ENCODE data around the gene UBD. TPM values are rescaled to one million over a fixed set of nuclear protein-coding genes. Genes with fewer than 3 reads are reported as not detected.

Gene UBD
- total RNA-seq, 1 donor from 2014 or later: not detected

DNA sequence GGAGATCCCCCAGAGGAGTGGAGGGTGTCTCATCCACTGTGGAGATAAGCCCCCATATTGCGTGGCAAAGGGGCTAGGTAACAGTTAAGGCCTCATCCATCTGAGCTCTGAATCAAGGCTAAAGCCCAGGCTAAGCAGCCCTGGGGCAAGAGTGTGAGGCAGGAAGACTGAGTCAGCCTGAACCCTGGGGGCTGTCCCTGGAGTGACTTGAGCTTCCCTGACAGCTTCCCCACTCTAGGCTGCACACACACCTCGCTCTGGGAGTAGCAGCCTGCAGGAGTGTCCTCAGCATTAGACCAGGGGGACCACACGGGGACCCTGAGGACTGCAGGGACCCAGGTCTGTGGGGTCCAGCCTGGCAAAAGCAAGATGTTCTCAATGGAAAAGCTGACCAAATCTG is 27.9 kb downstream of the UBD start:
- no peak overlapping the region for H3K4me3 Mint-ChIP-seq (ENCODE audit: unreplicated experiment)
- H3K36me3 Mint-ChIP-seq (ENCODE audit: low read depth): no peaks in the 10 kb centered on the region
- H3K4me1 Mint-ChIP-seq (ENCODE audit: low read depth): no peaks in the 10 kb centered on the region
- peak; percentile 39 for DNase-seq (ENCODE audit: low spot score)
- peaks cover 2% of the 10 kb centered on the region for H3K27me3 Mint-ChIP-seq (ENCODE audit: low read depth)
- TF ChIP-seq, protein P1, sequence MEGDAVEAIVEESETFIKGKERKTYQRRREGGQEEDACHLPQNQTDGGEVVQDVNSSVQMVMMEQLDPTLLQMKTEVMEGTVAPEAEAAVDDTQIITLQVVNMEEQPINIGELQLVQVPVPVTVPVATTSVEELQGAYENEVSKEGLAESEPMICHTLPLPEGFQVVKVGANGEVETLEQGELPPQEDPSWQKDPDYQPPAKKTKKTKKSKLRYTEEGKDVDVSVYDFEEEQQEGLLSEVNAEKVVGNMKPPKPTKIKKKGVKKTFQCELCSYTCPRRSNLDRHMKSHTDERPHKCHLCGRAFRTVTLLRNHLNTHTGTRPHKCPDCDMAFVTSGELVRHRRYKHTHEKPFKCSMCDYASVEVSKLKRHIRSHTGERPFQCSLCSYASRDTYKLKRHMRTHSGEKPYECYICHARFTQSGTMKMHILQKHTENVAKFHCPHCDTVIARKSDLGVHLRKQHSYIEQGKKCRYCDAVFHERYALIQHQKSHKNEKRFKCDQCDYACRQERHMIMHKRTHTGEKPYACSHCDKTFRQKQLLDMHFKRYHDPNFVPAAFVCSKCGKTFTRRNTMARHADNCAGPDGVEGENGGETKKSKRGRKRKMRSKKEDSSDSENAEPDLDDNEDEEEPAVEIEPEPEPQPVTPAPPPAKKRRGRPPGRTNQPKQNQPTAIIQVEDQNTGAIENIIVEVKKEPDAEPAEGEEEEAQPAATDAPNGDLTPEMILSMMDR (IDR thresholded peaks at IDR 0.05): no peak
- no peaks in the 10 kb centered on the region for H3K9me3 Mint-ChIP-seq (ENCODE audit: low read depth)
- H3K27ac Mint-ChIP-seq (ENCODE audit: unreplicated experiment): no peak overlapping the region

DNA sequence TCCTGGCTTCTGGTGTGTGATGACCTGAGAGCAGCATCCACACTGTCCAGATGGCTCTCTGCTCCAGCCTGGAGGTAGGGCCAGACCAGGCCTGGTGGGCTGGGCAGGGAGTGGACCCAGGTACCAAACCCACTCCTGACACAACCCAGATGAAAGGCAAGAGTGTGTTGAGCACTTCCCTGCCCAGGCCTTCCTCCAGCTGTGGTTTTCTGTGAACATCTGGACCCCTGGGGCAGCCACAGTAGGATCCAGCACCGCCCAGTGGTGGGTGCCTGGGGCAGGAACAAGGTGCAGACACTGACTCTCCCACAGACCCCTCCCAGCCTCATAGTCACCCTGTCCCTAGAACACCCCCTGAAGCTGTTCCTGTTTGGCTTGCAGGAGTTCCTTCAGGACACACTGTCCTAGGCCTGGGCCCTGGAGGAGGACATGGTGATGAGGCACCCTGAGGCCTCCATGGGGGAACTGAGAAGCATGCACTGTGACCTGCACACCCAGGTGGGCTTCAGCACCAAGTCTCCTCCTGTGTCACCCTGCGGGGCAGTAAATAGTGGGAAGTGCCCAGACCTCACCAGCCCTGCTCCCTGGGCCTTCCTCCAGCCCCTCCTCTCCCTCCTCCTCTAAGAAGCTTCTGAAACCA is 28.7 kb downstream of the UBD start:
- Mint-ChIP-seq H3K27me3 (ENCODE audit: low read depth) (peaks cover 3% of the 10 kb centered on the region), H3K36me3 (ENCODE audit: low read depth) (no peaks in the 10 kb centered on the region), H3K27ac (ENCODE audit: unreplicated experiment) (no peak overlapping the region), H3K4me1 (ENCODE audit: low read depth) (no peaks in the 10 kb centered on the region), H3K4me3 (ENCODE audit: unreplicated experiment) (no peak overlapping the region), H3K9me3 (ENCODE audit: low read depth) (no peaks in the 10 kb centered on the region)
- peak; percentile 81 for DNase-seq (ENCODE audit: low spot score)
- TF ChIP-seq, protein P1 (IDR thresholded peaks at IDR 0.05): no peak

DNA sequence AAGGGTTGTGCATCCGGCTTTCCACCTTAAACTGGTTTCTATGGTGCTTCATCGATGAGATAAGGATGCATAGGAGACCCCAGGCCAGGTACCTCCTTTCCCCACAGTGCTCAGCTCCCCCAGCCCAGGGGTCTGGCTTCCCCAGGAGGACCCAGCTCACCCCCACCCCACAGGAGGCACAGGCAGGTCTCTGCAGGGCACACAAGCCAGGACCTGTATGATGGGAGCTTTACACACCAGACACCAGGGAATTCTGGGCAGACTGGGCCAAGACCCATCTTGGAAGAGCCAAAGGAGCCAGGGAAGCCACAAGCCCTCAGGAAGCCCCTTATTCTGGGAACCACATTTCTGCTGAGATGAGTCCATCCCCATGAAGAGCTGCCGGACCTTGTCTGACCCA is 29.6 kb downstream of the UBD start:
- DNase-seq (ENCODE audit: low spot score): peak; percentile 61
- Mint-ChIP-seq H3K36me3 (ENCODE audit: low read depth) (no peaks in the 10 kb centered on the region), H3K27me3 (ENCODE audit: low read depth) (peaks cover 3% of the 10 kb centered on the region), H3K9me3 (ENCODE audit: low read depth) (no peaks in the 10 kb centered on the region), H3K27ac (ENCODE audit: unreplicated experiment) (no peak overlapping the region), H3K4me3 (ENCODE audit: unreplicated experiment) (no peak overlapping the region), H3K4me1 (ENCODE audit: low read depth) (no peaks in the 10 kb centered on the region)
- TF ChIP-seq, protein P1 (IDR thresholded peaks at IDR 0.05): no peak

DNA sequence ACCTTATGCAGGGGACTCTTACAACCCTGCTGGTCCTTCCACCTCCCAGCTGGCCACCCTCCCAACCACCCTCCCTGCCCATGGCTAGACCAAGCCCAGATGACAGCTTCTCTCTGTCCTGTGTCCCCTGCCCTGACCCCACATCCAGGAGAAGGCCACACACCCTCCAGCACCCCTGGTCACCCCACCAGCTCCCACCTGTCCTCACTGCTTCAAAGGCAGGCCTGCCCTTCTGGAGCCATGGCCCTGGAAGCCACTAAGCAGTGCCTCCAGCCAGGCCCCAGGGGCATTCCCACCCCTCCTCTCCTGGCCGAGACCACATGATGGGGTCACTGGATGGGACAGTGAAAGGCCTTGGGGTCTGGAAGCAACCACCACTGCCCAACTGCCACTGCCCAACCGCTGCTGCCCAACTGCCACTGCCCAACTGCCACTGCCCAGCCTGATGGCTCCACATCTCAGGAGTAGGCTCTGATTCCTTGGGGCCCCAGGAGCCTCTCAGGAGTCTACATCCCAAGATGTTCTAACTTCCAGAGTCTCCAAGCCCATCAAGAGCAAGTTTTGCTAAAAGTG is 30.5 kb downstream of the UBD start:
- H3K4me1 Mint-ChIP-seq (ENCODE audit: low read depth): no peaks in the 10 kb centered on the region
- peak; percentile 90 for DNase-seq (ENCODE audit: low spot score)
- H3K36me3 Mint-ChIP-seq (ENCODE audit: low read depth): no peaks in the 10 kb centered on the region
- H3K27me3 Mint-ChIP-seq (ENCODE audit: low read depth): peaks cover 5% of the 10 kb centered on the region
- TF ChIP-seq, protein P1 (IDR thresholded peaks at IDR 0.05): no peak
- no peaks in the 10 kb centered on the region for H3K9me3 Mint-ChIP-seq (ENCODE audit: low read depth)
- no peak overlapping the region for H3K4me3 Mint-ChIP-seq (ENCODE audit: unreplicated experiment)
- H3K27ac Mint-ChIP-seq (ENCODE audit: unreplicated experiment): no peak overlapping the region

DNA sequence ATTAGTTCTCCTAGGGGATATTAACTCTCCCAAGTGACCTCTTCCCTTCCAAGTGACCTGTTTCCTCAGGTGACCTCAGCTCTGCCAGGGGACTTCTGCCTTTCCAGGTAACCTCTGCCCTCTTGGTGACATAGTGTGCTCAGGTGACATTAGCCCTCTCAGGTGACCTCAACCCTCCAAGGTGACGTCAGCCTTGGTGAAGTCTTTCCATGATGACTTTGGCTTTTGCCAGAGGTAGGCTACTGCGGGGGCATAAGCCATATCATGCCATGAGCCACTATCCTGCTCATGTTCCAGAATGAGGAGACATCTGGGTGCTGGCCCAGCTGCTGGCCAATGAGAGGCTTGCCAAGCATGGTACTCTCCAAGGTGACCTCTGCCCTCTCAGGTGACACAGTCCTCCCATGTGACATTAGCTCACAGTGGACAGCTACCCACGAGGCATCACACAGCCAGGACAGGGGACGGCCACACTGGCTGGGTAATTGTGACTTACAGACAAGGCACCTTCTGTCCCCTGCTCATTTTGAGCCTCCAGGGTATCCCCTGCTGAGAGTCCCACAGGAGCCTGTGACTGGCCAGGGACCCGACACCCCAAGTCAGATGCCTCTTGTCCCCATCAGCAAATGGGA is 31.1 kb downstream of the UBD start:
- TF ChIP-seq, protein P1 (IDR thresholded peaks at IDR 0.05): no peak
- no peaks in the 10 kb centered on the region for H3K9me3 Mint-ChIP-seq (ENCODE audit: low read depth)
- peaks cover 5% of the 10 kb centered on the region for H3K27me3 Mint-ChIP-seq (ENCODE audit: low read depth)
- no peak overlapping the region for H3K4me3 Mint-ChIP-seq (ENCODE audit: unreplicated experiment)
- H3K36me3 Mint-ChIP-seq (ENCODE audit: low read depth): no peaks in the 10 kb centered on the region
- H3K4me1 Mint-ChIP-seq (ENCODE audit: low read depth): no peaks in the 10 kb centered on the region
- no peak overlapping the region for H3K27ac Mint-ChIP-seq (ENCODE audit: unreplicated experiment)
- DNase-seq (ENCODE audit: low spot score): no peak
